ENCODE measurements around the gene ORMDL1.

Gene ORMDL1

DNA sequence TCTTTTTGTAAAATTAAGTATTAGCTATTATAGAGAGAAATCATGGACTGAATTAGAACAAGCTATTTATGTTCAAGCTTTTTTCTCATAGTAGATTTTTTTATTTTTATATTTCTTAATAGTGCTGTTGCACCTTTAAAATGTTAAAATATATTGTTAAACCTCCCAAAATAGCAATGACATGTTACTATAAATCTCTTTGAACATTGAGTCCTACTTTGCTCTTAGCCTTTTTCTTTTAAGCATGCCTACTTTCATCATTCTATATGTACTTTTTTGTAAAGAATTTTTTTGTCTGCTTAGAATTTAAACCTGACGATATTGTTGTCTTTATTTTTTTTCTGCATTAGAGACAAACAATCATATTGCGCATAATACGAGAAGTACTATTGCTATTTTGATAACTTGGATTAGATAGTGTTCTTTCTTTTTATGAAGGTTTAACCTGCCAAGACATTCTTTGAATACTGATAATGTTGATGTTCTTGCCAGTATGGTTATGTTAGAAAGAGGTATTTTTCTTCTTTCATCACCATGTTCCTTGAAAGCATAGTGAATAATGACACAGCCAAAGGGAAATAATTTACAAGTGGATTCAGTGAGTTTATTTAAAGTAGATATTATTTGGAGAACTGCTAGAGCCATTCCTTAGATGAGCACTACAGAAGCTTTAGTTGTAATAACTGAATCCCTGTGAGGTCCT, 40.7 kb upstream of the ORMDL1 start:
- TF ChIP-seq, protein P1, sequence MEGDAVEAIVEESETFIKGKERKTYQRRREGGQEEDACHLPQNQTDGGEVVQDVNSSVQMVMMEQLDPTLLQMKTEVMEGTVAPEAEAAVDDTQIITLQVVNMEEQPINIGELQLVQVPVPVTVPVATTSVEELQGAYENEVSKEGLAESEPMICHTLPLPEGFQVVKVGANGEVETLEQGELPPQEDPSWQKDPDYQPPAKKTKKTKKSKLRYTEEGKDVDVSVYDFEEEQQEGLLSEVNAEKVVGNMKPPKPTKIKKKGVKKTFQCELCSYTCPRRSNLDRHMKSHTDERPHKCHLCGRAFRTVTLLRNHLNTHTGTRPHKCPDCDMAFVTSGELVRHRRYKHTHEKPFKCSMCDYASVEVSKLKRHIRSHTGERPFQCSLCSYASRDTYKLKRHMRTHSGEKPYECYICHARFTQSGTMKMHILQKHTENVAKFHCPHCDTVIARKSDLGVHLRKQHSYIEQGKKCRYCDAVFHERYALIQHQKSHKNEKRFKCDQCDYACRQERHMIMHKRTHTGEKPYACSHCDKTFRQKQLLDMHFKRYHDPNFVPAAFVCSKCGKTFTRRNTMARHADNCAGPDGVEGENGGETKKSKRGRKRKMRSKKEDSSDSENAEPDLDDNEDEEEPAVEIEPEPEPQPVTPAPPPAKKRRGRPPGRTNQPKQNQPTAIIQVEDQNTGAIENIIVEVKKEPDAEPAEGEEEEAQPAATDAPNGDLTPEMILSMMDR (IDR thresholded peaks at IDR 0.05), result no peak
- Mint-ChIP-seq H3K4me3 (no peak overlapping the region), H3K27ac (no peak overlapping the region), H3K36me3 (ENCODE audit: low read depth) (peaks cover 50% of the 10 kb centered on the region), H3K27me3 (ENCODE audit: low read depth, poor library complexity) (no peaks in the 10 kb centered on the region), H3K9me3 (no peaks in the 10 kb centered on the region), H3K4me1 (peaks cover 12% of the 10 kb centered on the region)
- no peak for DNase-seq

DNA sequence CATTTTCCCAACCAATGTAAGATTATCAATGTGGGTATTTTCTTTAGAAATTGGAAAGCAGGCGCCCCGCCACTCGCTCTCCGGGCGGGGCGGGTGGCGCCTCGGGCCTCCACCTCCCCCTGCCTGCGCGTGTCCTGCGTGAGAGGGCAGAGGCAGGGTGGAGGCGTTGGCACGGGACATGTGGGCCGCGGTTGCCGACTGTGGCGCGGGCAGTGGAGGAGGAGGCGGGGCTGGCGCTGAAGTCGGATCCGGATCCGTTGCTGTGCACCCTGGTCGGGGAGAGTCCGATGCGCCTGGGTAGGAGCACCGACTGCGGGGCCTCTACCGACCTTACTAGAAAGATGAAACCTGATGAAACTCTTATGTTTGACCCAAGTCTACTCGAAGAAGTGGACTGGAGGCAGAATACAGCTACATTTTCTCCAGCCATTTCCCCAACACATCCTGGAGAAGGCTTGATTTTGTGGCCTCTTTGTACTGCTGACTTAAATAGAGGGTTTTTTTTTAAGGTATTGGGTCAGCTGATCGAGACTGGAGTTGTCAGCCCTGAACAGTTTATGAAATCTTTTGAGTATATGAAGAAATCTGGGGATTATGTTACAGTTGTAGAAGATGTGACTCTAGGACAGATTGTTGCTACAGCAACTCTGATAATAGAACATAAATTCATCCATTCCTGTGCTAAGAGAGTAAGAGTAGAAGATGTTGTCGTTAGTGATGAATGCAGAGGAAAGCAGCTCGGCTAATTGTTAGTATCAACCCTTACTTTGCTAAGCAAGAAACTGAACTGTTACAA, 38.0 kb upstream of the ORMDL1 start:
- DNase-seq, result no peak
- Mint-ChIP-seq H3K27ac (no peak overlapping the region), H3K36me3 (ENCODE audit: low read depth) (peaks cover 53% of the 10 kb centered on the region), H3K9me3 (no peaks in the 10 kb centered on the region), H3K4me1 (no peaks in the 10 kb centered on the region), H3K4me3 (no peak overlapping the region), H3K27me3 (ENCODE audit: low read depth, poor library complexity) (no peaks in the 10 kb centered on the region)
- TF ChIP-seq, protein P1 (IDR thresholded peaks at IDR 0.05), result no peak

DNA sequence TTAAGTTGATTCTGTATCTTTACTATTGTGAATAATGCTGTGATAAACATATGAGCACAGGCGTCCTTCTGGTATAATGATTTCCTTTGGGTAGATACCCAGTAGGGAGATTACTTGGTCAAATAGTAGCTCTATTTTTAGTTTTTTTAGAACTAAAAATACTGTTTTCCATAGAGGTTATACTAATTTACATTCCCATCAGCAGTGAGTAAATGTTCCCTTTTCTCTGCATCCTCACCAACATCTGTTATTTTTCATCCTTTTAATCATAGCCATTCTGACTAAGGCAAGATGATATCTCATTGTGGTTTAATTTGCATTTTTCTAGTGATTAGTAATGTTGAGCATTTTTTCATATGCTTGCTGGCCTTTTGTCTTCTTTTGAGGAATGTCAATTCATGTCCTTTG, 35.2 kb upstream of the ORMDL1 start:
- no peaks in the 10 kb centered on the region for H3K4me1 Mint-ChIP-seq
- H3K27me3 Mint-ChIP-seq (ENCODE audit: low read depth, poor library complexity), result no peaks in the 10 kb centered on the region
- no peak for DNase-seq
- no peak overlapping the region for H3K27ac Mint-ChIP-seq
- TF ChIP-seq, protein P1 (IDR thresholded peaks at IDR 0.05), result no peak
- no peak overlapping the region for H3K4me3 Mint-ChIP-seq
- peaks cover 55% of the 10 kb centered on the region for H3K36me3 Mint-ChIP-seq (ENCODE audit: low read depth)
- H3K9me3 Mint-ChIP-seq, result no peaks in the 10 kb centered on the region

DNA sequence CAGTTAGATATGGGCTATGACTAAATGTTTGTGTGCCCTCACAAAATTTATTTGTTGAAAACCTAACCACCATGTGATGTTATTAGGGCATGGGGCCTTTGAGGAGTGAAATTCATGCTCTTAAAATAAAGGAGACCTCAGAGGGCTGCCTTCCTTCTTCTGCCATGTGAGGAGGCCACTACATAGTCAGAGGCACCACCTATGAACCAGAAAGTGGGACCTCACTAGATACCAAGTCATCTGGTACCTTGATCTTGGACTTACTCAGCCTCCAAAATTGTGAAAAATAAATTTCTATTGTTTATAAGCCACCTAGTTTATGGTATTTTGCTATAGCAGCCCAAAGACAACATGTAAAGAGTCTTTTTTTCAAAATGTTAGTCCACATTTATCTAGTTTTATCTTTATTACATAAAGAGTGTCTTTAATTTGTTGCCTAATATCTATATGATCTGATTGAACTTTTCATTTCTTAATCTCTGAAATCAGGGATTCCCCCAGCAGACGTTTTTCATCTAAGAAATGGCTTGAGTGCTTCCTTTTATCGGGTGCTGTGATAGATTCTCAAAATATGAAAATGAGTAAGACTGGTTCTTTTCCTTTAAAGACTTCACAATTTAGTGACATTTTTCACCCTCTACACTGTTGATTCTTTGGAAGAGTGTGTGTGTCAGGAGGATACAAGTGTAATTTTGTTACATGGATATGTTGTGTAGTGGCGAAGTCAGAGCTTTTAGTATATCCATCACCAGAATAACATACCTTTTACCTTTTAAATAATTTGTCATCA, 34.3 kb upstream of the ORMDL1 start:
- Mint-ChIP-seq H3K4me3 (no peak overlapping the region), H3K36me3 (ENCODE audit: low read depth) (peaks cover 63% of the 10 kb centered on the region), H3K27ac (no peak overlapping the region), H3K9me3 (no peaks in the 10 kb centered on the region), H3K4me1 (no peaks in the 10 kb centered on the region), H3K27me3 (ENCODE audit: low read depth, poor library complexity) (no peaks in the 10 kb centered on the region)
- TF ChIP-seq, protein P1 (IDR thresholded peaks at IDR 0.05), result no peak
- DNase-seq, result no peak

DNA sequence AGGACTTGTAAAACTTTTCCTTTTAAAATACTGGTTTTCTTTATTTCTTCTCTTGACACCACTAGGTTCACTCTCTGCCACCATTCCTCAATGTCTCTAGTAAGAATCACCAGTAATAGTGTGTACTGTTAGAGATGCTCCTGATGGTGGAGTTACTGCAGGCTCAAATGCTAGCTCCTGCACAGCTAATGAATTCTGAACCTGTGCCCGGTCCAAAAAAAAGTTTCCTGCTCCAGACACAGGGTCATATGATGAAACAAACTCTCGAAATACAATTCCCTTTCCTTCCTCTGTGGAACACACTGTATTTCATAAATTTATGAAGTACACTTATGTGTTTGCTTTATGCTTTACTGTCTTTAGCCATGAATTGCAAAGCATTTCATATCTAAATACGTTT, 19.3 kb upstream of the ORMDL1 start:
- H3K36me3 Mint-ChIP-seq (ENCODE audit: low read depth), result peaks cover 41% of the 10 kb centered on the region

More for the DNA sequence above, 19.3 kb upstream of the ORMDL1 start:
- Mint-ChIP-seq H3K27ac (no peak overlapping the region), H3K27me3 (ENCODE audit: low read depth, poor library complexity) (no peaks in the 10 kb centered on the region), H3K9me3 (no peaks in the 10 kb centered on the region), H3K4me1 (no peaks in the 10 kb centered on the region), H3K4me3 (no peak overlapping the region)
- TF ChIP-seq, protein P1 (IDR thresholded peaks at IDR 0.05), result no peak
- DNase-seq, result no peak

Measured in nephron progenitor cell (in vitro differentiated cells).